ENCODE measurements around the gene CRYGB.

The CRYGB gene

DNA sequence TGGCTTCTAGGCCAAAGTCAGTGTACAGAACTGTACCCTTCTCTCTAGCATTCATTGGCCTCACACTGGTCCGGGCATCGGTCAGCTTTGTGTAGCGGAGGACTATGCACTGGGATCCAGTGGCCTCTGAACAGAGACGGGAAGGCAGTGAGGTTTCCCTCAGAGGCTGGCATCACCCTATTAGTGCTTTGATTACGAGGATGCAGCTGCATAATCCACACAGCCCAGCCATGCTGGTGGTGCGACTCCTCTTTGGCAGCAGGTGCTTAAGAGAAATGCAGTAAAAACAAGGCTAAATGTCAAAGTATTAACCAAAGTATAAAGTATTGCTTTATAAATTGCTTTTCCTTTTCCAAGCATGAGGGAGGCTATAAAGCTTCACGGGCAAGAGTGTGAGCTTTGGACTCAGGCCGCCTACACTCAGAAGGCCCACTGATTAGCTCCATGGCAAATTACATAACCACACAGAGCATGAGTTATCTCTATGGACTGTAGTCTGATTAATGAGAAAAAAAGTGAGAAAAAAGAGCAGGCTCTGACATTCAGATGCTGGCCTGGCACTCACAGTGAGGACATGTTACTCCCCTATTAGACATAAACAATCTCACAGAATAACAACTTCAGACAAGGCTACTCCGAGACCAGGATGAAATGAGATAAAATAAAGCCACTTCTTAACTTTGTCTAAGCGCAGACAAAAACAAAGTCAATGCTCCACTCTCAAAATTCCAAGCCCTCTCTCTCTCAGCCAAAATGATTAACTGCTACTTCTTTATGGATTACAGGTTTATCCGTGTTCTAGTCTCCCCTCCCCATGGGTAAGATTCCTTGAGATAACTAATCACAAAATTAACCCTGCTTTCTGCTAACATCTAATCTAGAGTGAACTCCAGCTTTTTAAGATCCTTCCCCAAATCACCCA is 9.9 kb downstream of the CRYGB start:
- no peak overlapping the region for H3K4me3 ChIP-seq (ENCODE audit: low read depth, low read length)
- TF ChIP-seq, protein P1, sequence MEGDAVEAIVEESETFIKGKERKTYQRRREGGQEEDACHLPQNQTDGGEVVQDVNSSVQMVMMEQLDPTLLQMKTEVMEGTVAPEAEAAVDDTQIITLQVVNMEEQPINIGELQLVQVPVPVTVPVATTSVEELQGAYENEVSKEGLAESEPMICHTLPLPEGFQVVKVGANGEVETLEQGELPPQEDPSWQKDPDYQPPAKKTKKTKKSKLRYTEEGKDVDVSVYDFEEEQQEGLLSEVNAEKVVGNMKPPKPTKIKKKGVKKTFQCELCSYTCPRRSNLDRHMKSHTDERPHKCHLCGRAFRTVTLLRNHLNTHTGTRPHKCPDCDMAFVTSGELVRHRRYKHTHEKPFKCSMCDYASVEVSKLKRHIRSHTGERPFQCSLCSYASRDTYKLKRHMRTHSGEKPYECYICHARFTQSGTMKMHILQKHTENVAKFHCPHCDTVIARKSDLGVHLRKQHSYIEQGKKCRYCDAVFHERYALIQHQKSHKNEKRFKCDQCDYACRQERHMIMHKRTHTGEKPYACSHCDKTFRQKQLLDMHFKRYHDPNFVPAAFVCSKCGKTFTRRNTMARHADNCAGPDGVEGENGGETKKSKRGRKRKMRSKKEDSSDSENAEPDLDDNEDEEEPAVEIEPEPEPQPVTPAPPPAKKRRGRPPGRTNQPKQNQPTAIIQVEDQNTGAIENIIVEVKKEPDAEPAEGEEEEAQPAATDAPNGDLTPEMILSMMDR (IDR thresholded peaks at IDR 0.05; ENCODE audit: insufficient read depth, low read length, missing control alignments): no peak
- no peak for DNase-seq (ENCODE audit: low read depth, low spot score)
- POLR2A ChIA-PET: no interaction called here
- CTCF ChIA-PET: interaction anchor here (1.9 kb wide), 1 partner anchor 39 kb away, joined by 5 read pairs; no protein-coding TSS in a partner anchor

DNA sequence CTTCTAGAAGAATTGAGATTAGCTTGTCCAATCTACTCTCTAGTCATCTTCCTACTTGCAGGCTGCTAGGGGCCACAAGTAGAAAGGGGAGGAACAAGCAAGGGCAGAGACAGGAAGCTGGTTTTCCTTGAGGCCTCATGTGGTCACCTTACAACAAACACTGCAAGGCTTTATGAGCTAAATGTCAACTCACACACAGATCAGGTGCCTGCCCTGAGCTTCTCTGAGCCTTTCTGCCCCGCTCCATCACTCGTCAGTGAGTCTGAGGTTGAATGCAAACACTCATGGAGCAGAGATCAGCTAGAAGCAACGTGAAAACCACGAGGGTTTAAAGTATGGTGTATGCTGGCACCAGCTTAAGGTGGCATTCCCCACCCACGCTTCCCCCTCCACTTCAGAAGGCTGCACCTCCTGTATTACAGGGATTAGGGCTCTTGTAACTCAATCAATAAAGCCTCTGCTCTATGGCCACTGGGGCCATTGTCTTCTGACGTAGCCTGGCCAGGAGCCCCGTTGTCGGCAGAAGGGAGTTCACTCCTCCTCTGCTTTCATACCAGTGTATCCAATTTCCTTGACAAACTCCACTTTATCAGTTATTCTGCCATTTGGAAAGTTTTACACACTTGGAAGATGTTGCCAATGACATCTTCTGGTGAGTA is 10.9 kb downstream of the CRYGB start:
- DNase-seq (ENCODE audit: low read depth, low spot score): no peak
- CTCF ChIA-PET: no interaction called here
- TF ChIP-seq, protein P1 (IDR thresholded peaks at IDR 0.05; ENCODE audit: insufficient read depth, low read length, missing control alignments): no peak
- no peak overlapping the region for H3K4me3 ChIP-seq (ENCODE audit: low read depth, low read length)
- POLR2A ChIA-PET: no interaction called here

DNA sequence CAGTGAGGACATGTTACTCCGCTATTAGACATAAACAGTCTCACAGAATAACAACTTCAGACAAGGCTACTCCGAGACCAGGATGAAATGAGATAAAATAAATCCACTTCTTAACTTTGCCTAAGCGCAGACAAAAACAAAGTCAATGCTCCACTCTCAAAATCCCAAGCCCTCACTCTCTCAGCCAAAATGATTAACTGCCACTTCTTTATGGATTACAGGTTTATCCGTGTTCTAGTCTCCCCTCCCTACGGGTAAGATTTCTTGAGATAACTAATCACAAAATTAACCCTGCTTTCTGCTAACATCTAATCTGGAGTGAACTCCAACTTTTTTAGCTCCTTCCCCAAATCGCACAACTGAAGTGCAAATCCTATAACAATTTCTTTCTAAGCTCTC is 15.2 kb downstream of the CRYGB start:
- TF ChIP-seq, protein P1 (IDR thresholded peaks at IDR 0.05; ENCODE audit: insufficient read depth, low read length, missing control alignments): no peak
- no peak for DNase-seq (ENCODE audit: low read depth, low spot score)
- no peak overlapping the region for H3K4me3 ChIP-seq (ENCODE audit: low read depth, low read length)
- ChIA-PET POLR2A (no interaction called here), CTCF (interaction anchor here (1.2 kb wide), 1 partner anchor 45 kb away, joined by 3 read pairs; no protein-coding TSS in a partner anchor)

DNA sequence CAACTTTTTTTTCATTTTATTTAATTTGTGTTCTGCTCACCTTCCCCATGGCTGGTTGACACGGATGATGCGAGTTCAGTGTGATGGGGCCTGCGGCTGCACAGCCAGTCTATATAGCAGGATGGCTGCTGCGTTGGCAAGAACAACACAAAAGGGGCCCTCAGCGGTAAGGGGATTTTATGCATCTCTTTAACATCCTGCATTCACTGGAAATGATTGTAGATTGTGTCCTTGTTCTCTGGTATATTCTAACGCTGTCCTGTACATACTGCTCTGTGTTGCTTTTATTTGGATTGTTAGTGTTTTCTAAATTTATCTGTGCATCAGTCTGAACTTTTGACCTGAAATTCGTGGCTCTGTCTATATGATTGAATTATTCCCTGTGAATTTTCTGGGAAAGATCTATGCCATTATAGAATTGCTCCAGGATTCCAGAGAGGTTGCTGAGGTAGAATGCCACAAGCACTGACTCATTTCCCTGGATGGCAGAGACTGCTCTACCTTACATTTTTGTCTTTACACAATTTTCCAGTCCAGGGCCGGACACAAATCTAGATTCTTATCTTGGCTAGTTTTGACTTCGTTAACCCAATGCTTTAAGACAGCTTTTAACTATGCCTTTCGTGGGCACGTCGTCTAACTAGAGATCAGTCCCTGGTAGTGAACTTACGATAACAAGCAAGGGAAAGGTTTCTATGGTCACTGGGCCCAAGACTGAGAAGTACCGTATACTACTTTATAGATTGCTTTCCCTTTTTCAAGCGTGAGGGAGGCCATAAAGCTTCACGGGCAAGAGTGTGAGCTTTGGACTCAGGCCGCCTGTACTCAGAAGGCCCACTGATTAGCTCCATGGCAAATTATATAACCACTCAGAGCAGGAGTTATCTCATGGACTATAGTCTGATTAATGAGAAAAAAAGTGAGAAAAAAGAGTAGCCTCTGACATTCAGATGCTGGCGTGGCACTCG is 15.9 kb downstream of the CRYGB start, which contains the start of gene CRYGC:
Gene CRYGC, minus strand, starts transcription at position 85 of the 968 bp plus-strand sequence. Its CDS starts 36 bp downstream, at position 49.
- no peak for DNase-seq (ENCODE audit: low read depth, low spot score)
- TF ChIP-seq, protein P1 (IDR thresholded peaks at IDR 0.05; ENCODE audit: insufficient read depth, low read length, missing control alignments): no peak
- H3K4me3 ChIP-seq (ENCODE audit: low read depth, low read length): no peak within 1 kb of the TSS
- ChIA-PET CTCF (interaction anchor here (1.2 kb wide), 1 partner anchor 45 kb away, joined by 3 read pairs; no protein-coding TSS in a partner anchor), POLR2A (no interaction called here)

DNA sequence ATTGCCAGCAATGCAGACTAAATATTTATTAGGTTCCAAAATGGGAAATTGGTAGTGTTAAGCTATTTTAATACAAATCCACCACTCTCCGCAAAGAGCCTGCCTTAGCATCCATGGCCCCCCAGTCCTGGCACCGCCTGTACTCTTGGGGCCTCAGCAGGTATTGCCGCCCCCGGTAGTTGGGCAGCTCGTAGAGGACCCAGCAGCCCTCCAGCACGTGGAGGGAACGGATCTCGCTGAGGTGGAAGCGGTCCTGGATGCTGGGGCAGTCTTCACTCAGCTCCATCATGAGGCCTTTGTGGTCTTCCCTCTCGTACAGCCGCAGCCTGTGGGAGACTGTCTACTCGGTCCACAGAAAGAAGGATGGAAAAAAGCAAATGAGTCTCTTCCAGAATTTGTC is 17.8 kb downstream of the CRYGB start:
- TF ChIP-seq, protein P1 (IDR thresholded peaks at IDR 0.05; ENCODE audit: insufficient read depth, low read length, missing control alignments): no peak
- POLR2A ChIA-PET: no interaction called here
- no peak overlapping the region for H3K4me3 ChIP-seq (ENCODE audit: low read depth, low read length)
- no peak for DNase-seq (ENCODE audit: low read depth, low spot score)
- CTCF ChIA-PET: interaction anchor here (1.7 kb wide), 1 partner anchor 48 kb away, joined by 7 read pairs; no protein-coding TSS in a partner anchor
